Thyroid gland (tissue), 4 donors: ENCODE data around the gene F11R.

Experiments
- POLR2A ChIP-seq, 2 donors: fragments of 450-650 bp; IDR thresholded peaks; one replicate each; pipeline ENCODE4 v1.6.1; 2017; ENCODE audit warnings: antibody characterized with exemption in 2 of 2, mild to moderate bottlenecking in 2 of 2, moderate library complexity in 1 of 2
- TF ChIP-seq, protein P1 (sequence below), 6 experiments: fragments of 200-600 bp in 3 of 6; fragments of 450-650 bp in 3 of 6; sonication (generic) in 3 of 6; IDR thresholded peaks; one replicate each; pipeline ENCODE4 v1.5.1; 2016 to 2019; ENCODE audit warnings: antibody characterized with exemption in 6 of 6, mild to moderate bottlenecking in 2 of 6, inconsistent platforms in 1 of 6, moderate library complexity in 1 of 6

DNA sequence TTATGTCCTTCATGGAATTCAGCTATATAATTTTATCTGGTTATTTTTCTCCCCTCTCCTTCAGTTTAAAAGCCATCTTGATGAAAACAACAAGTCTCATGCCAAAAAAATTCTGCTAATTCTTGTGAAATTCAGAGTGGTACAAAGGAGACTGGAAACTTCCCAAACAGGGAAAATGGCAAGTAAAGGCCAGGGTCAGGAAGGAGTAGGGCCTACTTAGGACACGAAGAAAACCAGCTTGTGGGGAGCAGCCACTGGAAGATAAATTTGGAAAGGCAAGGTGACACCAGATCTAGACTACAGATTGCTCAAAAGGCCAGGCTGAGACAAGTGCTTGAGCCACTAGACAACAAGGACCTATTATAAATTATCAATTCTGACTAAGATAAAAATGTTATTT, 11.5 kb upstream of the F11R start:
- TF ChIP-seq, protein P1, sequence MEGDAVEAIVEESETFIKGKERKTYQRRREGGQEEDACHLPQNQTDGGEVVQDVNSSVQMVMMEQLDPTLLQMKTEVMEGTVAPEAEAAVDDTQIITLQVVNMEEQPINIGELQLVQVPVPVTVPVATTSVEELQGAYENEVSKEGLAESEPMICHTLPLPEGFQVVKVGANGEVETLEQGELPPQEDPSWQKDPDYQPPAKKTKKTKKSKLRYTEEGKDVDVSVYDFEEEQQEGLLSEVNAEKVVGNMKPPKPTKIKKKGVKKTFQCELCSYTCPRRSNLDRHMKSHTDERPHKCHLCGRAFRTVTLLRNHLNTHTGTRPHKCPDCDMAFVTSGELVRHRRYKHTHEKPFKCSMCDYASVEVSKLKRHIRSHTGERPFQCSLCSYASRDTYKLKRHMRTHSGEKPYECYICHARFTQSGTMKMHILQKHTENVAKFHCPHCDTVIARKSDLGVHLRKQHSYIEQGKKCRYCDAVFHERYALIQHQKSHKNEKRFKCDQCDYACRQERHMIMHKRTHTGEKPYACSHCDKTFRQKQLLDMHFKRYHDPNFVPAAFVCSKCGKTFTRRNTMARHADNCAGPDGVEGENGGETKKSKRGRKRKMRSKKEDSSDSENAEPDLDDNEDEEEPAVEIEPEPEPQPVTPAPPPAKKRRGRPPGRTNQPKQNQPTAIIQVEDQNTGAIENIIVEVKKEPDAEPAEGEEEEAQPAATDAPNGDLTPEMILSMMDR (IDR thresholded peaks at IDR 0.05) = no peak
- TF ChIP-seq POLR2A (IDR thresholded peaks at IDR 0.05) = no peak
